Vagina (tissue), 2 donors: ENCODE data around the gene CRYZL1.

Experiments
- POLR2A ChIP-seq, 2 donors: fragments of 450-650 bp; IDR thresholded peaks; one replicate each; pipeline ENCODE4 v1.6.1; 2017; ENCODE audit warnings: antibody characterized with exemption in 2 of 2, mild to moderate bottlenecking in 2 of 2, moderate library complexity in 2 of 2
- POLR2AphosphoS5 ChIP-seq, 2 donors: sonication (generic); formaldehyde crosslinking; IDR thresholded peaks; one replicate each; pipeline ENCODE4 v1.9.0; 2017; ENCODE audit warnings: antibody characterized with exemption in 2 of 2, mild to moderate bottlenecking in 2 of 2, low read depth in 1 of 2; ENCODE audit not compliant: insufficient read depth in 1 of 2

DNA sequence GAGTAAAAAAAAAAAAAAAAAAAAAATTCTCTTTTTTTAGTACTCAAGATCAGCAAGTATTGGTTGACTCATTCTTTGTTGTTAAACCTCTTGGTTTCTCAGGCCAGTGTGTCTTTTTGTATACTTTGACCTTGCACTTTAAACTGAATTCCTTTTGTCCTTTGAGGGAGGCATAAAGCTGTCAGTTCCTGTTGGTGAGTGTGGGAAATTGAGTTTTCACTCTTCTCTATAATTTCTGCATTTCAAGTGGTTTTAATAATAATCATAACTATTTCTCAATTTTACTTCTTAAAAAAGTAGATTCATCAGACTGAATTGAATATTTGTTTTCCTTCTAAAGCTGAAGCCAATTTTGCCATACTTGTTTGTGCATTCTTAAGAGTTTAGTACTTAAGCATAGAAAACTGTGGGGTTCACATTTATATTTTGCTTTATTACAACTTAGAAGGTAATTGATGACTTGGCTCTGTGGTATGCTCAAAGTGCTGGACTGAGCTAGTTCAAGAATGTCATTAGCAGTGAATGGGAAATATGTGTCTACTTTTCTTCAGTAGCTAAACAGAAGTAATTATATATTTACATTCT, 44.2 kb upstream of the CRYZL1 start:
- TF ChIP-seq POLR2AphosphoS5 (IDR thresholded peaks at IDR 0.05; ENCODE audit: insufficient read depth in 1 of 2, low read depth in 1 of 2): no peak
- TF ChIP-seq POLR2A (IDR thresholded peaks at IDR 0.05): no peak
